ENCODE results near the gene TCERG1L. TPM values are rescaled to one million over a fixed set of nuclear protein-coding genes. Genes with fewer than 3 reads are reported as not detected.

The TCERG1L gene
- total and polyA plus RNA-seq, 2 experiments from 2014 or later: 0.47 to 0.73 TPM

DNA sequence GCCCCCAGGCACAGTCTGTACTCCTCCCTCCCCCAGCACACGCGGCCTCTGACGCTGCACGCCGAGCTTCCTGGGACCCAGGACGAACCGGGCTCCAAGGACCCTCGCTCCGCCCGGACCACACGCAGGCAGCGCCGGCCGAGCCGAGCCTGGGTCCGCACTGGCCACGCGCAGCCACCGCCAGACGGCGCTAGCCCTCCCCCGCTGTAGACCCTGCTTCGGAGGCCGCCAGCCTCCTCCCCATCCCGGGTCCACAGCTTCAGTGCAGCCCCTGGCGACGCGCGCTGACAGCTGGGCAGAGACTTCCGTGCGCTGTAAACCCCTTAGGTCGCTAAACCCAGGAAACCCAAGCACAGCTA, 936 bp upstream of the TCERG1L start:
- H3K4me1 ChIP-seq (ENCODE audit: insufficient read depth): peaks cover 9% of the 10 kb centered on the region
- WGBS (ENCODE audit: low lambda C conversion rate, missing lambda C conversion rate): 3% methylated on average over 32 of the region's 32 CpGs
- H3K9me2 ChIP-seq (replicated peaks; ENCODE audit: insufficient read depth): no peaks in the 10 kb centered on the region
- DNase-seq (ENCODE audit: low spot score): peak; percentile 75
- TF ChIP-seq EZH2 (IDR thresholded peaks at IDR 0.05; ENCODE audit: borderline replicate concordance) (peak; percentile 47), EZH2phosphoT487 (IDR thresholded peaks at IDR 0.05; ENCODE audit: low read depth, severe bottlenecking, unreplicated experiment) (no peak)
- TF ChIP-seq, protein P1, sequence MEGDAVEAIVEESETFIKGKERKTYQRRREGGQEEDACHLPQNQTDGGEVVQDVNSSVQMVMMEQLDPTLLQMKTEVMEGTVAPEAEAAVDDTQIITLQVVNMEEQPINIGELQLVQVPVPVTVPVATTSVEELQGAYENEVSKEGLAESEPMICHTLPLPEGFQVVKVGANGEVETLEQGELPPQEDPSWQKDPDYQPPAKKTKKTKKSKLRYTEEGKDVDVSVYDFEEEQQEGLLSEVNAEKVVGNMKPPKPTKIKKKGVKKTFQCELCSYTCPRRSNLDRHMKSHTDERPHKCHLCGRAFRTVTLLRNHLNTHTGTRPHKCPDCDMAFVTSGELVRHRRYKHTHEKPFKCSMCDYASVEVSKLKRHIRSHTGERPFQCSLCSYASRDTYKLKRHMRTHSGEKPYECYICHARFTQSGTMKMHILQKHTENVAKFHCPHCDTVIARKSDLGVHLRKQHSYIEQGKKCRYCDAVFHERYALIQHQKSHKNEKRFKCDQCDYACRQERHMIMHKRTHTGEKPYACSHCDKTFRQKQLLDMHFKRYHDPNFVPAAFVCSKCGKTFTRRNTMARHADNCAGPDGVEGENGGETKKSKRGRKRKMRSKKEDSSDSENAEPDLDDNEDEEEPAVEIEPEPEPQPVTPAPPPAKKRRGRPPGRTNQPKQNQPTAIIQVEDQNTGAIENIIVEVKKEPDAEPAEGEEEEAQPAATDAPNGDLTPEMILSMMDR (IDR thresholded peaks at IDR 0.05; ENCODE audit: poor library complexity): peak; percentile 66
- H3K36me3 ChIP-seq (replicated peaks; ENCODE audit: insufficient read depth, low read depth): no peaks in the 10 kb centered on the region
- peaks cover 63% of the 10 kb centered on the region for H3K27me3 ChIP-seq
- no peaks in the 10 kb centered on the region for H3K79me2 ChIP-seq
- peak overlapping the region; percentile 33 for H3K4me3 ChIP-seq
- no peaks in the 10 kb centered on the region for H3K9me3 ChIP-seq (ENCODE audit: low read depth)
- peak overlapping the region; percentile 93 for H3K4me2 ChIP-seq
- H2AFZ ChIP-seq: peak overlapping the region; percentile 68
- no peaks in the 10 kb centered on the region for H4K20me1 ChIP-seq (ENCODE audit: insufficient read depth, poor library complexity, severe bottlenecking)
- H3K27ac ChIP-seq: no peak overlapping the region

DNA sequence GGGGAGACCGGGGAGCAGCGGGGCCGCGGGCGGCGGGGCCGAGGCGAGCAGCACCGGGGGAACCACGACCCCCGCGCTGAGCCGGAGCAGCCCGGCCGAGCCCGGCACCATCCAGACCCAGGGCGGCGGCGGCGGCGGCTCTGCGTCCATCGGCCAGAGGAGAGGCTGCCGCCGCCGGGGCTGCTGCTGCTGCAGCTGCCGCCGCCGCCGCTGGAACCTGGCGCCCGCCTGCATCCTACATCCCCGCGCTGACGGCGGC, 190 bp downstream of the TCERG1L start:
- Histone ChIP-seq H3K27ac (no peak overlapping the region), H3K79me2 (no peaks in the 10 kb centered on the region), H3K27me3 (peaks cover 63% of the 10 kb centered on the region), H3K4me1 (ENCODE audit: insufficient read depth) (peaks cover 9% of the 10 kb centered on the region), H3K36me3 (replicated peaks; ENCODE audit: insufficient read depth, low read depth) (no peaks in the 10 kb centered on the region), H2AFZ (no peak overlapping the region), H3K9me2 (replicated peaks; ENCODE audit: insufficient read depth) (no peaks in the 10 kb centered on the region), H3K9me3 (ENCODE audit: low read depth) (no peaks in the 10 kb centered on the region), H4K20me1 (ENCODE audit: insufficient read depth, poor library complexity, severe bottlenecking) (no peaks in the 10 kb centered on the region), H3K4me2 (peak overlapping the region; percentile 93), H3K4me3 (no peak overlapping the region)
- no peak for DNase-seq (ENCODE audit: low spot score)
- WGBS (ENCODE audit: low lambda C conversion rate, missing lambda C conversion rate): 0% methylated on average over 1 of the region's 36 CpGs
- TF ChIP-seq, protein P1 (IDR thresholded peaks at IDR 0.05; ENCODE audit: poor library complexity): no peak
- TF ChIP-seq EZH2phosphoT487 (IDR thresholded peaks at IDR 0.05; ENCODE audit: low read depth, severe bottlenecking, unreplicated experiment) (no peak), EZH2 (IDR thresholded peaks at IDR 0.05; ENCODE audit: borderline replicate concordance) (no peak)

DNA sequence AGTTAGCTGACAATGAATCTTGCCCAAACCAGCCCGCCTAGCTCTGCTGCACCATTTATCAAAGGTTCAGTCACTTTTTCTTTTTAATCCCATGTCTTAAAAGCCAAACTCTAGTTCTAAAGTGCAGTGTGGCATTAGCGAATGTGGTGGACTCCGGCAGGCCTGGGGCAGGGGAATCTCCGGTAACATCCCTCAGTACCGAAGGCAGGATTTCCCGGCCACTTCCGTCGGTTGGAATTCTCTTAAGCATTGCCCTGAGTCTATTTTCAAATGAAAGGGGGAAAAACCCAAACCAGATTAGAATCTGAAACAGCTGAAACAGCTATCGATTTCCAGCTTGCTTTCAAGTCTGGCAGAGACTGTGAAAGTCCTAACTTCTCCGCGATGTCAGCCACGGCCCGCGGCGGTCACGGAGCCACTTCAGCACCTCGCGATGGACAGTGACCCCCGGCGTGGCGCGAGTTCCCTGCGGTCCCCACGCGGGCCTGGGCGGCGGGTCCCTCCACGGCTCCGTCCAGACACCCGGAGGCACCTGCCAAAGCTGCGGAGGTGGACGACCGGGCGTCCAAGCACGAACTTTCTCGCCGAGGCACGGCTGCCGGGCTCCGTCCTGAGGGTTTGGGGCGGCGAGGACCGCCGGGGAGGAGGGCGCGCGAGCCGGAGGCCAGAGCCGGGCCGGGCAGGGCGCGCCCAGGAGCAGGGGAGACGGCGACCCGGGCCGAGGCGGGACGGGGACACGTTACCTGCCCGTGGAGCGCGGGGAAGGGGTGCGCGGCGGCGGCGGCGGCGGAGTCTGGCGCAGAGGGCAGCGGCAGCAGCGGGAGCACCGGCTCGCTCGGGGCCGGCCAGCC, 745 bp downstream of the TCERG1L start:
- TF ChIP-seq, protein P1 (IDR thresholded peaks at IDR 0.05; ENCODE audit: poor library complexity): no peak
- peak; percentile 61 for TF ChIP-seq EZH2 (IDR thresholded peaks at IDR 0.05; ENCODE audit: borderline replicate concordance)
- Histone ChIP-seq H2AFZ (no peak overlapping the region), H3K9me2 (replicated peaks; ENCODE audit: insufficient read depth) (no peaks in the 10 kb centered on the region), H3K36me3 (replicated peaks; ENCODE audit: insufficient read depth, low read depth) (no peaks in the 10 kb centered on the region), H3K4me3 (peak overlapping the region; percentile 22), H4K20me1 (ENCODE audit: insufficient read depth, poor library complexity, severe bottlenecking) (no peaks in the 10 kb centered on the region), H3K9me3 (ENCODE audit: low read depth) (no peaks in the 10 kb centered on the region), H3K27me3 (peaks cover 63% of the 10 kb centered on the region), H3K4me1 (ENCODE audit: insufficient read depth) (peaks cover 9% of the 10 kb centered on the region), H3K79me2 (no peaks in the 10 kb centered on the region), H3K4me2 (peak overlapping the region; percentile 93), H3K27ac (no peak overlapping the region)
- 4% methylated on average over 45 of the region's 76 CpGs for WGBS (ENCODE audit: low lambda C conversion rate, missing lambda C conversion rate)
- DNase-seq (ENCODE audit: low spot score): peak; percentile 49
